Uterus (tissue), 2 donors: ENCODE results near the gene PRRX1.

Experiments
- POLR2A ChIP-seq, 2 donors: fragments of 450-650 bp; IDR thresholded peaks; one replicate each; pipeline ENCODE4 v1.6.1; 2016; ENCODE audit warnings: antibody characterized with exemption in 2 of 2, mild to moderate bottlenecking in 1 of 2, moderate library complexity in 1 of 2
- TF ChIP-seq, protein P1 (sequence below), 4 experiments: fragments of 200-600 bp in 2 of 4; fragments of 450-650 bp in 2 of 4; sonication (generic) in 2 of 4; IDR thresholded peaks; one replicate each; pipeline ENCODE4 v1.5.1; 2016 to 2019; ENCODE audit warnings: antibody characterized with exemption in 4 of 4, mild to moderate bottlenecking in 2 of 4, moderate library complexity in 1 of 4

DNA sequence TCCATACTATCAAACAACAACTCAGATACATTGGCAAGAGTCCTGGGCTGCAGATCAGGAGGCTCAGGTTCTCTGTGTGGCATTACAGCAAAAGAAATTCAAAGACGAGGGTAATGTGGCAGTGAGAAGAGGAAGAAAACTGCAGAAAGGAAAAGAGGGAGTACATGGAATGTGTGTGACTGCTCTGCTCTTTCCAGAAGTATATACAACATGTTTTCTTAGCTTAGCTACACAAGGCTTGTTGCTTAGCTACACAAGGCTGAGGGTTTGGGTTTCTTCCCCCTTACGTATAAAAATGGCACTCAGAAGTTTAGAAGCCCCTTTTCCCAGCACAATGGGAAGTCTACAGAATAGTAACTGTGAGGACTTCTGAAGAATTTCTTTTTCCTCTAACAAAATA lies 86.0 kb downstream of the PRRX1 start:
- TF ChIP-seq, protein P1, sequence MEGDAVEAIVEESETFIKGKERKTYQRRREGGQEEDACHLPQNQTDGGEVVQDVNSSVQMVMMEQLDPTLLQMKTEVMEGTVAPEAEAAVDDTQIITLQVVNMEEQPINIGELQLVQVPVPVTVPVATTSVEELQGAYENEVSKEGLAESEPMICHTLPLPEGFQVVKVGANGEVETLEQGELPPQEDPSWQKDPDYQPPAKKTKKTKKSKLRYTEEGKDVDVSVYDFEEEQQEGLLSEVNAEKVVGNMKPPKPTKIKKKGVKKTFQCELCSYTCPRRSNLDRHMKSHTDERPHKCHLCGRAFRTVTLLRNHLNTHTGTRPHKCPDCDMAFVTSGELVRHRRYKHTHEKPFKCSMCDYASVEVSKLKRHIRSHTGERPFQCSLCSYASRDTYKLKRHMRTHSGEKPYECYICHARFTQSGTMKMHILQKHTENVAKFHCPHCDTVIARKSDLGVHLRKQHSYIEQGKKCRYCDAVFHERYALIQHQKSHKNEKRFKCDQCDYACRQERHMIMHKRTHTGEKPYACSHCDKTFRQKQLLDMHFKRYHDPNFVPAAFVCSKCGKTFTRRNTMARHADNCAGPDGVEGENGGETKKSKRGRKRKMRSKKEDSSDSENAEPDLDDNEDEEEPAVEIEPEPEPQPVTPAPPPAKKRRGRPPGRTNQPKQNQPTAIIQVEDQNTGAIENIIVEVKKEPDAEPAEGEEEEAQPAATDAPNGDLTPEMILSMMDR (IDR thresholded peaks at IDR 0.05), result no peak
- no peak for TF ChIP-seq POLR2A (IDR thresholded peaks at IDR 0.05)
